ENCODE data around the gene LHPP.

LHPP gene

GRCh38 chr10:124482876-124483275, 21.3 kb downstream of the LHPP start (continued):
- TF ChIP-seq ZNF518A (tag by site-specific recombination; conservative IDR thresholded peaks at IDR 0.05; ENCODE audit: low read depth): no peak
- TF ChIP-seq TSHZ1 (tag by site-specific recombination; IDR thresholded peaks at IDR 0.05; ENCODE audit: borderline replicate concordance): no peak
- TF ChIP-seq ZNF23 (tag by site-specific recombination; IDR thresholded peaks at IDR 0.05; ENCODE audit: borderline replicate concordance): no peak
- TF ChIP-seq ZNF701 (tag by site-specific recombination; IDR thresholded peaks at IDR 0.05): no peak

GRCh38 chr10:124484031-124484430, 22.4 kb downstream of the LHPP start:
- H3K27ac ChIP-seq (ENCODE audit: extremely low read depth, low read depth, low read length): no peak overlapping the region
- CTCF ChIA-PET: no interaction called here

GRCh38 chr10:124484661-124485060, 23.0 kb downstream of the LHPP start:
- no peak overlapping the region for H3K4me3 ChIP-seq (ENCODE audit: low read depth, low read length)
- no peak overlapping the region for H3K27ac ChIP-seq (ENCODE audit: extremely low read depth, low read depth, low read length)
- H3K4me1 ChIP-seq (ENCODE audit: control insufficient read depth, insufficient read depth, low read length): no peaks in the 10 kb centered on the region
- no peaks in the 10 kb centered on the region for H3K9me3 ChIP-seq (ENCODE audit: control insufficient read depth, insufficient read depth, low read depth, low read length)
- POLR2A ChIA-PET: no interaction called here
- CTCF ChIA-PET: no interaction called here
- no peaks in the 10 kb centered on the region for H3K36me3 ChIP-seq (ENCODE audit: control insufficient read depth in 2 of 2, insufficient read depth in 1 of 2, low read length in 2 of 2)
- TF ChIP-seq GLIS2 (tag by site-specific recombination; IDR thresholded peaks at IDR 0.05): no peak
- no peak for TF ChIP-seq ZNF776 (tag by site-specific recombination; IDR thresholded peaks at IDR 0.05; ENCODE audit: borderline replicate concordance)
- no peak for TF ChIP-seq ZNF23 (tag by site-specific recombination; IDR thresholded peaks at IDR 0.05; ENCODE audit: borderline replicate concordance)
- no peak for TF ChIP-seq GFI1B (tag by site-specific recombination; IDR thresholded peaks at IDR 0.05)
- TF ChIP-seq ZNF501 (tag by site-specific recombination; IDR thresholded peaks at IDR 0.05): no peak
- no peak for TF ChIP-seq REST (tag by site-specific recombination; IDR thresholded peaks at IDR 0.05)
- no peak for TF ChIP-seq ZNF239 (tag by site-specific recombination; IDR thresholded peaks at IDR 0.05)
- no peak for TF ChIP-seq PBX3 (CRISPR knock-in tag; IDR thresholded peaks at IDR 0.05)

More at GRCh38 chr10:124484031-124484430, 22.4 kb downstream of the LHPP start:
- Histone ChIP-seq H3K36me3 (ENCODE audit: control insufficient read depth in 2 of 2, insufficient read depth in 1 of 2, low read length in 2 of 2) (no peaks in the 10 kb centered on the region), H3K9me3 (ENCODE audit: control insufficient read depth, insufficient read depth, low read depth, low read length) (no peaks in the 10 kb centered on the region), H3K4me1 (ENCODE audit: control insufficient read depth, insufficient read depth, low read length) (no peaks in the 10 kb centered on the region), H3K4me3 (ENCODE audit: low read depth, low read length) (no peak overlapping the region)
- POLR2A ChIA-PET: no interaction called here
- no peak for TF ChIP-seq ZNF112 (tag by site-specific recombination; IDR thresholded peaks at IDR 0.05)
- no peak for TF ChIP-seq ZNF529 (tag by site-specific recombination; IDR thresholded peaks at IDR 0.05; ENCODE audit: insufficient replicate concordance)
- no peak for TF ChIP-seq ZNF776 (tag by site-specific recombination; IDR thresholded peaks at IDR 0.05; ENCODE audit: borderline replicate concordance)
- TF ChIP-seq ZNF292 (tag by site-specific recombination; IDR thresholded peaks at IDR 0.05; ENCODE audit: borderline replicate concordance, low read depth): no peak
- no peak for TF ChIP-seq ZNF133 (tag by site-specific recombination; IDR thresholded peaks at IDR 0.05)
- no peak for TF ChIP-seq ZNF670 (tag by site-specific recombination; IDR thresholded peaks at IDR 0.05; ENCODE audit: low read depth)
- no peak for TF ChIP-seq ZNF488 (tag by site-specific recombination; IDR thresholded peaks at IDR 0.05)
